ENCODE results near the gene CYFIP1.

Gene CYFIP1

DNA sequence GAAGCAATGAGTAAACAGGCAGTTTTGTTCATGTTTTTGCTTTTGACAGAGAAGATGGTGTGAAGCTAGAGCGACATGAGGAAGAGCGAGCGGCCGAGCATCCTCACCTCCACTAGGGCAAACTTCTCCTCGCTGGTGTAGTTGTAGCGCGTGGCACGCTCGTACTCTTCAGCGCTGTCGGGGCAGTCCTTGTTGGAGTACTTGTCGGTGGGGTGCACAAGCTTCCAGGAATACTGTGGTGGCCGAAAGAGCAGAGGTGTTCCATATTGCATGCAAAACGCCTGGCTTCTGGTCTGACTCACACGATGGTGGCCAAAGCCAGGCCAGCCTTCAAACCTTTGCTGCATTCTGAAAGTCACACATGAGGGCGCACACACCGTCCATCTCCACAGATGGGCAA lies 54.3 kb downstream of the CYFIP1 start:
- no peak overlapping the region for H3K27ac Mint-ChIP-seq
- TF ChIP-seq, protein P1, sequence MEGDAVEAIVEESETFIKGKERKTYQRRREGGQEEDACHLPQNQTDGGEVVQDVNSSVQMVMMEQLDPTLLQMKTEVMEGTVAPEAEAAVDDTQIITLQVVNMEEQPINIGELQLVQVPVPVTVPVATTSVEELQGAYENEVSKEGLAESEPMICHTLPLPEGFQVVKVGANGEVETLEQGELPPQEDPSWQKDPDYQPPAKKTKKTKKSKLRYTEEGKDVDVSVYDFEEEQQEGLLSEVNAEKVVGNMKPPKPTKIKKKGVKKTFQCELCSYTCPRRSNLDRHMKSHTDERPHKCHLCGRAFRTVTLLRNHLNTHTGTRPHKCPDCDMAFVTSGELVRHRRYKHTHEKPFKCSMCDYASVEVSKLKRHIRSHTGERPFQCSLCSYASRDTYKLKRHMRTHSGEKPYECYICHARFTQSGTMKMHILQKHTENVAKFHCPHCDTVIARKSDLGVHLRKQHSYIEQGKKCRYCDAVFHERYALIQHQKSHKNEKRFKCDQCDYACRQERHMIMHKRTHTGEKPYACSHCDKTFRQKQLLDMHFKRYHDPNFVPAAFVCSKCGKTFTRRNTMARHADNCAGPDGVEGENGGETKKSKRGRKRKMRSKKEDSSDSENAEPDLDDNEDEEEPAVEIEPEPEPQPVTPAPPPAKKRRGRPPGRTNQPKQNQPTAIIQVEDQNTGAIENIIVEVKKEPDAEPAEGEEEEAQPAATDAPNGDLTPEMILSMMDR (IDR thresholded peaks at IDR 0.05; ENCODE audit: unreplicated experiment in 3 of 3), result no peak
- H3K4me1 Mint-ChIP-seq, result no peaks in the 10 kb centered on the region
- H3K27me3 Mint-ChIP-seq (ENCODE audit: low read depth), result no peaks in the 10 kb centered on the region
- peaks cover 41% of the 10 kb centered on the region for H3K36me3 Mint-ChIP-seq (ENCODE audit: low read depth)
- H3K9me3 Mint-ChIP-seq, result no peaks in the 10 kb centered on the region
- H3K4me3 Mint-ChIP-seq, result no peak overlapping the region

DNA sequence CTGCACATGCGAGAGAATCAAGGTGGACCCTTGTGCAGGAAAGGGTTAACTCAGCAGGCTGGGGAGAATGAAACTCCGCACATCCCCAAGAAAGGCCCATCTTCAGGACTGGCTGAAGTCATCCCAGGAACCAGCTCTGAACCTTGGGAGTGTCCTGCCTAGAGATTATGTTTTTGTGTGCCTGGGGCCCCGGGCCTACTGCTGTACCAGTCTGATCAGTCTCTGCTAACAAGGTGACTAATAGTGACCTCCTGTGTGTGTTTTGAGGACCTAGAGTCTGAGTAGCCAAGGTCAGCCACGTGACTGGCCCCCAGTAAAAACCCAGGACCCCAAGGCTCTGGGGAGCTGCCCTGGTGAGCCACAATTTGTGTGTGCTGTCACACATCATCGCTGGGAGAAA lies 58.2 kb downstream of the CYFIP1 start:
- Mint-ChIP-seq H3K4me3 (no peak overlapping the region), H3K4me1 (no peaks in the 10 kb centered on the region), H3K9me3 (no peaks in the 10 kb centered on the region), H3K27me3 (ENCODE audit: low read depth) (no peaks in the 10 kb centered on the region), H3K27ac (no peak overlapping the region), H3K36me3 (ENCODE audit: low read depth) (peaks cover 55% of the 10 kb centered on the region)
- TF ChIP-seq, protein P1 (IDR thresholded peaks at IDR 0.05; ENCODE audit: unreplicated experiment in 3 of 3), result no peak

DNA sequence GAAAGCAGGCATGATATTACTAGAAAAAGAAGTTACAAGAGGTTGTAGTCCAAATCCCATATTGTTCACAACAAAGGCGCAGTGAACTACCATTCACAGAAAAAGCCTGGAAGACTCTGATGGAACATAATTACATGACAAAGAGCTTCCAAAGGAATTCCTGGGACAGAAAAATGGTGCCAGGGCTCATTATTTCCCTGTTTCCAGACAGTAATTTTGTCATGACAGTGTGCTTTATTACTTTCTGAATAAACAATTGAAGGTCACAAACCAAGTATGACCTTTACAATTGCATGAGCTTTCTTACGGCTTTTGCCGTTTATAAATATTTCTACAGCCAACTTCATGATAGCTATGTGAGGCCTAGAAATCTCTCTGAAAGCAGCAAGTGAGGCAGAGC lies 61.0 kb downstream of the CYFIP1 start:
- Mint-ChIP-seq H3K27me3 (ENCODE audit: low read depth) (no peaks in the 10 kb centered on the region), H3K36me3 (ENCODE audit: low read depth) (peaks cover 55% of the 10 kb centered on the region), H3K27ac (no peak overlapping the region), H3K4me1 (no peaks in the 10 kb centered on the region), H3K9me3 (no peaks in the 10 kb centered on the region), H3K4me3 (no peak overlapping the region)
- TF ChIP-seq, protein P1 (IDR thresholded peaks at IDR 0.05; ENCODE audit: unreplicated experiment in 3 of 3), result no peak

DNA sequence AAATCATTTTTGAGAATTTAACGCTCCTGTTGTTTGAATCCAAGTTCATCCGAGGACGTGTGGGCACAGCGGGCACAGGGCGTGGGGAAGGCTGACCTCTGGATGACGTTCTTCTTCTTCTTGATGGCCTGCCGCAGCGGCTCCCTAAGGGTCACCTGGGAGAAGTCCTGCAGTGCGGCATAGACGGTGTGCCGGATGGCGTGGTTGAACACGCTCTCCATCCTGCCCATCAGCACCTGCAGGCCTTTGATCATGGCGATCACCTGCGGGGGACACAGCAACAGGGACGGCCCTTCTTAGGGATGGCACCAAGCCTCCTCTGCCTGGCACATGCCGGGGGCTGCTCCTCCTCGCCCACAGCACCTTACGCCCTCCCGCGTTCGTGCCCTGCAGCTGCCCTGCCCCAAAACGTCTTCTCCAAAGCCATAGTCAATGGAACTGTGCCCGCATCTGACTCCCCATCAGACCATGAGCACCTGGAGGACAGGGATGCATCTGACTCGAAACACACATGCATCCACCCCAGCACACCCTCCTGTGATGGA lies 61.5 kb downstream of the CYFIP1 start:
- Mint-ChIP-seq H3K27ac (no peak overlapping the region), H3K27me3 (ENCODE audit: low read depth) (no peaks in the 10 kb centered on the region), H3K36me3 (ENCODE audit: low read depth) (peaks cover 59% of the 10 kb centered on the region), H3K4me1 (no peaks in the 10 kb centered on the region), H3K9me3 (no peaks in the 10 kb centered on the region), H3K4me3 (no peak overlapping the region)
- TF ChIP-seq, protein P1 (IDR thresholded peaks at IDR 0.05; ENCODE audit: unreplicated experiment in 3 of 3), result no peak

DNA sequence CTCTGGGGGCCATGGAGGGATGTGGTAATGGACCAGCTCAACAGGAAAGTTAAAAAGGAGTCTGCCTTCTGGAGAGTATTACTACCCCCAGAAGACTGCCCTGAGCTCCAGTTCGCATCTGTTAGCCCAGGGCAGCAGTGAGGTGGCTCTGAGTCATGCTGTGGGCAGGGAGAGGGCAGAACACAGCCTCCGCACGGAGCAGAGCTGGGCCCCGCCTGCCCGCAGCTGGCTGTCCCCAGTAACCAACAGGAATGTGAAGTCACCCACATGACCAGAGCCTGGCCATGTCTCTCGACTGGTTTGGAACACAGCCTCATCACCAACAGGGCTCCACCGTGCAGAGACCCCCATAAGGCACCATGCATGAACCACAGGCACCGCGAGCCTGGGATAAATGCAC lies 62.1 kb downstream of the CYFIP1 start:
- Mint-ChIP-seq H3K27me3 (ENCODE audit: low read depth) (no peaks in the 10 kb centered on the region), H3K36me3 (ENCODE audit: low read depth) (peaks cover 57% of the 10 kb centered on the region), H3K9me3 (no peaks in the 10 kb centered on the region), H3K4me1 (no peaks in the 10 kb centered on the region), H3K4me3 (no peak overlapping the region), H3K27ac (no peak overlapping the region)
- TF ChIP-seq, protein P1 (IDR thresholded peaks at IDR 0.05; ENCODE audit: unreplicated experiment in 3 of 3), result no peak

DNA sequence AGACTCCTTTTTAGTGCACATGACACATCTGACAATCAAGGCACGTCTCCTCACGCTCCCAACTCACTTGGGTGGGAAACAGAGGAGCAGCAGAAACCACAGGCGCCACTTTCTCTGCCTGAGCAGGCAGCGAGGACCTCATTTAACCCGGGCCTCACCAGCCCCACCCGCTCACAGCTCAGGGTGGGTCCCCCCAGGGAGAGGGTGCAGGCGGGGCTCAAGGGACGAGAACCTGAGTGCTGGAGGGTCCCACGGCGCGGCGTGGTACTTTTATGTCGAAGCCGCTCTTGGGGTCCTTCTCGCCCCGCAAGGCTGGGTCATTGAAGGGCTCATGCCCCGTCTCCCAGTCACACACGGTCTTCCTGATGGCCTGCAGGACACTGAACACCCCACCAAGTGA lies 62.6 kb downstream of the CYFIP1 start:
- H3K27me3 Mint-ChIP-seq (ENCODE audit: low read depth), result no peaks in the 10 kb centered on the region
- H3K27ac Mint-ChIP-seq, result no peak overlapping the region
- no peak overlapping the region for H3K4me3 Mint-ChIP-seq
- peaks cover 60% of the 10 kb centered on the region for H3K36me3 Mint-ChIP-seq (ENCODE audit: low read depth)
- TF ChIP-seq, protein P1 (IDR thresholded peaks at IDR 0.05; ENCODE audit: unreplicated experiment in 3 of 3), result no peak
- no peaks in the 10 kb centered on the region for H3K9me3 Mint-ChIP-seq
- H3K4me1 Mint-ChIP-seq, result no peaks in the 10 kb centered on the region

All from nephron (organoid).